ENCODE data around the gene NOTCH2.
"Not testable (repeated sequence)": the region's sequence is repeated elsewhere in the genome, so short reads cannot be mapped to it uniquely, and the experiment has no call there.

Gene NOTCH2

GRCh38 chr1:119975582-119976254 is 93.7 kb downstream of the NOTCH2 start:
- not testable (repeated sequence) for DNase-seq (ENCODE audit: low read depth in 2 of 3, low spot score in 1 of 3)

- DNase-seq (ENCODE audit: low read depth in 2 of 3, low spot score in 1 of 3), result no peak
Observed at GRCh38 chr1:119975006-119975405, 94.5 kb downstream of the NOTCH2 start.

GRCh38 chr1:119974013-119974412 is 95.4 kb downstream of the NOTCH2 start:
- DNase-seq (ENCODE audit: low read depth in 2 of 3, low spot score in 1 of 3), result no peak

GRCh38 chr1:119971710-119972570 is 97.5 kb downstream of the NOTCH2 start:
- no peak for DNase-seq (ENCODE audit: low read depth in 2 of 3, low spot score in 1 of 3)

GRCh38 chr1:119968601-119969000 is 100.9 kb downstream of the NOTCH2 start:
- DNase-seq (ENCODE audit: low read depth in 2 of 3, low spot score in 1 of 3), result no peak

- DNase-seq (ENCODE audit: low read depth in 2 of 3, low spot score in 1 of 3), result peak; percentile 70 to 72 (median 71)
Observed at GRCh38 chr1:119968068-119968492, 101.4 kb downstream of the NOTCH2 start.

GRCh38 chr1:119966681-119967080 is 102.8 kb downstream of the NOTCH2 start:
- DNase-seq (ENCODE audit: low read depth in 2 of 3, low spot score in 1 of 3), result no peak

- DNase-seq (ENCODE audit: low read depth in 2 of 3, low spot score in 1 of 3), result no peak
Observed at GRCh38 chr1:119966020-119966419, 103.4 kb downstream of the NOTCH2 start.

- no peak for DNase-seq (ENCODE audit: low read depth in 2 of 3, low spot score in 1 of 3)
Observed at GRCh38 chr1:119964673-119965363, 104.6 kb downstream of the NOTCH2 start.

GRCh38 chr1:119962296-119962968 is 107.0 kb downstream of the NOTCH2 start:
- no peak for DNase-seq (ENCODE audit: low read depth in 2 of 3, low spot score in 1 of 3)

GRCh38 chr1:119960501-119960900 is 109.0 kb downstream of the NOTCH2 start:
- DNase-seq (ENCODE audit: low read depth in 2 of 3, low spot score in 1 of 3), result no peak

- DNase-seq (ENCODE audit: low read depth in 2 of 3, low spot score in 1 of 3), result no peak
Observed at GRCh38 chr1:119959268-119960220, 109.9 kb downstream of the NOTCH2 start.

GRCh38 chr1:119958223-119958622 is 111.2 kb downstream of the NOTCH2 start:
- DNase-seq (ENCODE audit: low read depth in 2 of 3, low spot score in 1 of 3), result no peak

GRCh38 chr1:119956306-119956705 is 113.2 kb downstream of the NOTCH2 start:
- DNase-seq (ENCODE audit: low read depth in 2 of 3, low spot score in 1 of 3), result no peak

GRCh38 chr1:119954476-119955422 is 114.7 kb downstream of the NOTCH2 start:
- DNase-seq (ENCODE audit: low read depth in 2 of 3, low spot score in 1 of 3), result no peak

- no peak for DNase-seq (ENCODE audit: low read depth in 2 of 3, low spot score in 1 of 3)
Observed at GRCh38 chr1:119953266-119953998, 116.0 kb downstream of the NOTCH2 start.

GRCh38 chr1:119952496-119952895 is 117.0 kb downstream of the NOTCH2 start:
- no peak for DNase-seq (ENCODE audit: low read depth in 2 of 3, low spot score in 1 of 3)

All from stimulated activated CD4-positive, alpha-beta T cell treated with anti-CD3 and anti-CD28 coated beads, Interleukin-12 subunit alpha, Interleukin-12 subunit beta, amount 100 ng/mL, for 48 hours (primary cell).